ENCODE results near the gene DBX2. TPM values are rescaled to one million over a fixed set of nuclear protein-coding genes. Genes with fewer than 3 reads are reported as not detected.

Gene DBX2
- total and polyA plus RNA-seq, 2 donors (not counting 1 experiment from before 2014, with no cell fraction given) = not detected

DNA sequence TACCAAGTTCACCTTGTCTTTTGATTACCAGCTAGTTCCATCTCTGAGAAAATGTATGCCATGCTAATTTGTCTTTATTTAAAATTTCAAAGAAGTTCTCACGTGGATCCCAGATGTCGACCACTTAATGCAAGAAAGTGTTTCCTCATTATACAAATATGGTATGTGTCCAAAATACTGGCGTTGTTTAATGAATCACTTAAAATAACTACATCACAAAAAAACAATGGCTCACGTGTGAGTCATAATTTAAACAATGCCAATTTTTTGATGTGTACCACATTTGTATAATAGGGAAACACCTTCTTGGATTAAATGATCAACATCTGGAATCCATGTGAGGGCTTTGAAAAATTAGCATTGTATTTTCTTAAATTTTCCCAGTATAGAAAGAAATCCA lies 40.8 kb downstream of the DBX2 start:
- intact Hi-C loops (cut with micrococcal nuclease) = no loop called here
- Histone ChIP-seq H3K27ac (ENCODE audit: low read length in 2 of 2) (no peak overlapping the region), H3K9me3 (ENCODE audit: control extremely low read depth in 1 of 3, control insufficient read depth in 2 of 3, insufficient read depth in 1 of 3, low read length in 2 of 3) (no peaks in the 10 kb centered on the region), H3K9ac (ENCODE audit: low read length) (no peak overlapping the region), H3K79me2 (ENCODE audit: control insufficient read depth, insufficient read depth, low read length) (no peaks in the 10 kb centered on the region), H2AFZ (ENCODE audit: insufficient read depth, low read depth, low read length, poor library complexity, severe bottlenecking) (no peak overlapping the region), H3K4me1 (ENCODE audit: control insufficient read depth in 2 of 2, insufficient read depth in 2 of 2, low read length in 2 of 2) (no peaks in the 10 kb centered on the region), H3K4me2 (replicated peaks; ENCODE audit: low read depth, low read length, poor library complexity, severe bottlenecking) (no peak overlapping the region), H3K27me3 (replicated peaks in 1 of 4; ENCODE audit: control extremely low read depth in 1 of 4, control insufficient read depth in 3 of 4, insufficient read depth in 4 of 4, low read length in 3 of 4) (no peaks in the 10 kb centered on the region), H3K36me3 (replicated peaks in 1 of 2; ENCODE audit: control extremely low read depth in 1 of 2, control insufficient read depth in 1 of 2, extremely low read depth in 1 of 2, insufficient read depth in 2 of 2, low read length in 1 of 2) (no peaks in the 10 kb centered on the region), H4K20me1 (ENCODE audit: control insufficient read depth, insufficient read depth, low read length, poor library complexity, severe bottlenecking) (no peaks in the 10 kb centered on the region), H3K4me3 (ENCODE audit: control extremely low read depth in 1 of 5, extremely low read depth in 1 of 5, insufficient read depth in 1 of 5, low read depth in 2 of 5, low read length in 4 of 5) (no peak overlapping the region)
- H3K4me3 Mint-ChIP-seq = no peak overlapping the region
- no CpG with 5 or more reads among the region's 4 CpGs for WGBS (ENCODE audit: insufficient coverage)
- no peak overlapping the region for H3K27ac Mint-ChIP-seq
- DNase-seq (no peak), ATAC-seq (ENCODE audit: low read depth) (no peak)
- H3K27me3 Mint-ChIP-seq = peaks cover 6% of the 10 kb centered on the region
- CTCF ChIA-PET = no interaction called here
- POLR2A ChIA-PET = no interaction called here
- TF ChIP-seq, protein P1, sequence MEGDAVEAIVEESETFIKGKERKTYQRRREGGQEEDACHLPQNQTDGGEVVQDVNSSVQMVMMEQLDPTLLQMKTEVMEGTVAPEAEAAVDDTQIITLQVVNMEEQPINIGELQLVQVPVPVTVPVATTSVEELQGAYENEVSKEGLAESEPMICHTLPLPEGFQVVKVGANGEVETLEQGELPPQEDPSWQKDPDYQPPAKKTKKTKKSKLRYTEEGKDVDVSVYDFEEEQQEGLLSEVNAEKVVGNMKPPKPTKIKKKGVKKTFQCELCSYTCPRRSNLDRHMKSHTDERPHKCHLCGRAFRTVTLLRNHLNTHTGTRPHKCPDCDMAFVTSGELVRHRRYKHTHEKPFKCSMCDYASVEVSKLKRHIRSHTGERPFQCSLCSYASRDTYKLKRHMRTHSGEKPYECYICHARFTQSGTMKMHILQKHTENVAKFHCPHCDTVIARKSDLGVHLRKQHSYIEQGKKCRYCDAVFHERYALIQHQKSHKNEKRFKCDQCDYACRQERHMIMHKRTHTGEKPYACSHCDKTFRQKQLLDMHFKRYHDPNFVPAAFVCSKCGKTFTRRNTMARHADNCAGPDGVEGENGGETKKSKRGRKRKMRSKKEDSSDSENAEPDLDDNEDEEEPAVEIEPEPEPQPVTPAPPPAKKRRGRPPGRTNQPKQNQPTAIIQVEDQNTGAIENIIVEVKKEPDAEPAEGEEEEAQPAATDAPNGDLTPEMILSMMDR (IDR thresholded peaks at IDR 0.05) = no peak
- no peak for TF ChIP-seq EZH2 (IDR thresholded peaks at IDR 0.05; ENCODE audit: borderline replicate concordance, insufficient read depth, low read depth, low read length, poor library complexity, severe bottlenecking)
- no peaks in the 10 kb centered on the region for H3K9me3 Mint-ChIP-seq (ENCODE audit: insufficient read depth)
- H3K4me1 Mint-ChIP-seq = no peaks in the 10 kb centered on the region

DNA sequence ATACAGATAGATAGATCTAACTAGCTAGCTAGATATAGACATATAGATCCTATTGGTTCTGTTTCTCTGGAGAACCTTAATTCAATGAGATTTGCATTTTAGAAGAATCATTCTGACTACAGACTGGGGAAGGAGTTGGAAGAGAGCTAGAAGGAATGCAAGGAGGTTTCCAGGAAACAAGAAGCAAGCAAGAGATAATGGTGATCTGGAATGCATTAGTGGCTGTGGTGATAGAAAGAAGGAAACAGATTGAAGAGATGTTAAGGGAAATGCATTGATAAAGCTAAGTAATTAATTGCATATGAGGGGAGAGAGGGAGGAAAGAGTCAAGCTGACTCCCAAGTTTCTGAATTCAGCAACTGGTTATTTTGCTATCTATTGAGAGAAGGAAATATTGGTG lies 42.7 kb downstream of the DBX2 start:
- Histone ChIP-seq H3K27me3 (replicated peaks in 1 of 4; ENCODE audit: control extremely low read depth in 1 of 4, control insufficient read depth in 3 of 4, insufficient read depth in 4 of 4, low read length in 3 of 4) (no peaks in the 10 kb centered on the region), H3K4me2 (replicated peaks; ENCODE audit: low read depth, low read length, poor library complexity, severe bottlenecking) (no peak overlapping the region), H4K20me1 (ENCODE audit: control insufficient read depth, insufficient read depth, low read length, poor library complexity, severe bottlenecking) (no peaks in the 10 kb centered on the region), H3K36me3 (replicated peaks in 1 of 2; ENCODE audit: control extremely low read depth in 1 of 2, control insufficient read depth in 1 of 2, extremely low read depth in 1 of 2, insufficient read depth in 2 of 2, low read length in 1 of 2) (no peaks in the 10 kb centered on the region), H3K79me2 (ENCODE audit: control insufficient read depth, insufficient read depth, low read length) (no peaks in the 10 kb centered on the region), H3K4me3 (ENCODE audit: control extremely low read depth in 1 of 5, extremely low read depth in 1 of 5, insufficient read depth in 1 of 5, low read depth in 2 of 5, low read length in 4 of 5) (no peak overlapping the region), H3K4me1 (ENCODE audit: control insufficient read depth in 2 of 2, insufficient read depth in 2 of 2, low read length in 2 of 2) (no peaks in the 10 kb centered on the region), H3K27ac (ENCODE audit: low read length in 2 of 2) (no peak overlapping the region), H2AFZ (ENCODE audit: insufficient read depth, low read depth, low read length, poor library complexity, severe bottlenecking) (no peak overlapping the region), H3K9ac (ENCODE audit: low read length) (no peak overlapping the region), H3K9me3 (ENCODE audit: control extremely low read depth in 1 of 3, control insufficient read depth in 2 of 3, insufficient read depth in 1 of 3, low read length in 2 of 3) (no peaks in the 10 kb centered on the region)
- intact Hi-C loops (cut with micrococcal nuclease) = no loop called here
- Mint-ChIP-seq H3K27ac (no peak overlapping the region), H3K27me3 (peaks cover 3% of the 10 kb centered on the region), H3K9me3 (ENCODE audit: insufficient read depth) (no peaks in the 10 kb centered on the region), H3K4me3 (no peak overlapping the region), H3K4me1 (no peaks in the 10 kb centered on the region)
- CTCF ChIA-PET = no interaction called here
- POLR2A ChIA-PET = no interaction called here
- DNase-seq (no peak), ATAC-seq (ENCODE audit: low read depth) (no peak)
- no peak for TF ChIP-seq EZH2 (IDR thresholded peaks at IDR 0.05; ENCODE audit: borderline replicate concordance, insufficient read depth, low read depth, low read length, poor library complexity, severe bottlenecking)
- TF ChIP-seq, protein P1 (IDR thresholded peaks at IDR 0.05) = no peak

Data from B cell (primary cell).